ENCODE data around the gene EMP1. TPM values are rescaled to one million over a fixed set of nuclear protein-coding genes. Genes with fewer than 3 reads are reported as not detected.
"Not testable (repeated sequence)": the region's sequence is repeated elsewhere in the genome, so short reads cannot be mapped to it uniquely, and the experiment has no call there.

Gene EMP1
- total RNA-seq, 2 donors from 2014 or later = 265 to 667 TPM

DNA sequence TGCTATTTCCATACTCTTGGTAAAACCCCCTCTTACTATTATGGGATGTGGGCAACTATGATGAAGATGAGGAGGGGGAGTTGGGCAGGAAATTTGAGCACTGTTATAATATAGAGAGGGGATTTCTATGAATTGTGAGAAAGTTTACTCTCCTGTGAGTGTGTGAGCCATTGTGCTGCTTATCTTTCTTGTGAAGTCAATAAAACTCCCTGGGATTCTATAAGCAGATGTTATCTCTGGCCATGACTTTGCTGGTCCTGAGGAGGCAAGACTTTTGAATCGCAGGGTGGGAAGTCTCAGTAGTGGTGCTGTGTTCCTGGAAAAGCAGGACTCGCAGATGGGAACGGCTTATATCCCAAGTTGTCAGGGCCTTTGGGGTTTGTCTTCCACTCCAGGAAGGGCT, 62.2 kb downstream of the EMP1 start:
- TF ChIP-seq, protein P1, sequence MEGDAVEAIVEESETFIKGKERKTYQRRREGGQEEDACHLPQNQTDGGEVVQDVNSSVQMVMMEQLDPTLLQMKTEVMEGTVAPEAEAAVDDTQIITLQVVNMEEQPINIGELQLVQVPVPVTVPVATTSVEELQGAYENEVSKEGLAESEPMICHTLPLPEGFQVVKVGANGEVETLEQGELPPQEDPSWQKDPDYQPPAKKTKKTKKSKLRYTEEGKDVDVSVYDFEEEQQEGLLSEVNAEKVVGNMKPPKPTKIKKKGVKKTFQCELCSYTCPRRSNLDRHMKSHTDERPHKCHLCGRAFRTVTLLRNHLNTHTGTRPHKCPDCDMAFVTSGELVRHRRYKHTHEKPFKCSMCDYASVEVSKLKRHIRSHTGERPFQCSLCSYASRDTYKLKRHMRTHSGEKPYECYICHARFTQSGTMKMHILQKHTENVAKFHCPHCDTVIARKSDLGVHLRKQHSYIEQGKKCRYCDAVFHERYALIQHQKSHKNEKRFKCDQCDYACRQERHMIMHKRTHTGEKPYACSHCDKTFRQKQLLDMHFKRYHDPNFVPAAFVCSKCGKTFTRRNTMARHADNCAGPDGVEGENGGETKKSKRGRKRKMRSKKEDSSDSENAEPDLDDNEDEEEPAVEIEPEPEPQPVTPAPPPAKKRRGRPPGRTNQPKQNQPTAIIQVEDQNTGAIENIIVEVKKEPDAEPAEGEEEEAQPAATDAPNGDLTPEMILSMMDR (IDR thresholded peaks at IDR 0.05) = no peak
- Histone ChIP-seq H3K4me1 (no peaks in the 10 kb centered on the region), H3K9me3 (no peaks in the 10 kb centered on the region), H3K36me3 (no peaks in the 10 kb centered on the region), H3K9ac (ENCODE audit: low read depth in 2 of 2, low read length in 2 of 2) (no peak overlapping the region), H3K27me3 (no peaks in the 10 kb centered on the region), H3K27ac (no peak overlapping the region), H3K4me3 (no peak overlapping the region)
- DNase-seq = no peak
- intact Hi-C loops (cut with DNase I) = loop anchor here (5.0 kb wide), 1 partner anchor 909 kb away; no protein-coding TSS in a partner anchor

DNA sequence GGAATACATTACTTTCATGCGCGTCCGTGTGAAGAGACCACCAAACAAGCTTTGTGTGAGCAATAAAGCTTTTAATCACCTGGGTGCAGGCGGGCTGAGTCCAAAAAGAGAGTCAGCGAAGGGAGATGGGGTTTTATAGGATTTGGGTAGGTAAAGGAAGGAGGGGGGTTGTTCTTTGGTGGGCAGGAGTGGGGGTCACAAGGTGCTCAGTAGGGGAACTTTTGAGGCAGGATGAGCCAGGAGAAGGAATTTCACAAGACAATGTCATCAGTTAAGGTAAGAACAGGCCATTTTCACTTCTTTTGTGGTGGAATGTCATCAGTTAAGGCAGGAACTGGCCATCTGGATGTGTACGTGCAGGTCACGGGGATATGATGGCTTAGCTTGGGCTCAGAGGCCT, 63.1 kb downstream of the EMP1 start:
- intact Hi-C loops (cut with DNase I) = loop anchor here (5.0 kb wide), 1 partner anchor 908 kb away; no protein-coding TSS in a partner anchor
- H3K36me3 ChIP-seq; H3K9me3 ChIP-seq; H3K4me3 ChIP-seq; H3K27ac ChIP-seq; H3K9ac ChIP-seq (ENCODE audit: low read depth in 2 of 2, low read length in 2 of 2); H3K27me3 ChIP-seq; H3K4me1 ChIP-seq; DNase-seq: not testable (repeated sequence)

DNA sequence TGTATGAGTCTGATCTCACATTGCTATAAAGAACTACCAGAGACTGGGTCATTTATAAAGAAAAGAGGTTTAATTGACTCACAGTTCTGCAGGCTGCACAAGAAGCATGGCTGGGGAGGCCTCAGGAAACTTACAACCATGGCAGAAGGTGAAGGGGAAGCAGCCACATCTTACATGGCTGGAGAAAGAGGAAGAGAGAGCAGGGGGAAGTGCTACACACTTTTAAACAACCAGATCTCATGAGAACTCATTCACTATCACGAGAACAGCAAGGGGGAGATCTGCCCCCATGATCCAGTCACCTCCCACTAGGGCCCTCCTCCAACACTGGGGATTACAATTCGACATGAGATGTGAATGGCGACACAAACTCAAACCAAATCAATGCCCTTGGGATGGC, 71.3 kb downstream of the EMP1 start:
- H3K9me3 ChIP-seq; H3K36me3 ChIP-seq; H3K27me3 ChIP-seq; H3K9ac ChIP-seq (ENCODE audit: low read depth in 2 of 2, low read length in 2 of 2); intact Hi-C loops (cut with DNase I); H3K4me1 ChIP-seq; H3K27ac ChIP-seq; H3K4me3 ChIP-seq; DNase-seq: not testable (repeated sequence)

DNA sequence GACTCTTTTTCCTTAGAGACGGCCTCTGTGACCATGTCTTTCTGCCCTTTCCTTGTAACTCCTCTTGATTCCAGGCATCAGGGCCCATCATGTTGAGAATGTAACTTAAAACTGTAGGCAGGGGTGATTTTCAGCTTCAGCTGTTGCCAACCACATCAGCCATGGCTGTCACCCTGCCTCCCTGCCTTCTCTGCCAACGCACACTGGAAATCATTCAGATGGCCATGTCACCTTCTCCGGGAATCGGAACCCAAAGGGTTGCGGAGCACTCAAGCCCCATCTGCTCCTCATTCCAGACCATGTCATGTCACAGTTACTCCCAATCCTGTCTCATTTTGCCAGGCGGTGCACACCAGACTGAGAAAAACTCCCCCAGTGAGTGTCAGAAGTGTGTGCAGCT, 72.1 kb downstream of the EMP1 start:
- no peak for DNase-seq
- Histone ChIP-seq H3K4me3 (no peak overlapping the region), H3K27me3 (no peaks in the 10 kb centered on the region), H3K36me3 (no peaks in the 10 kb centered on the region), H3K9ac (ENCODE audit: low read depth in 2 of 2, low read length in 2 of 2) (no peak overlapping the region), H3K4me1 (no peaks in the 10 kb centered on the region), H3K9me3 (no peaks in the 10 kb centered on the region), H3K27ac (no peak overlapping the region)
- intact Hi-C loops (cut with DNase I) = no loop called here
- TF ChIP-seq, protein P1 (IDR thresholded peaks at IDR 0.05) = no peak

Other genes with a start within 250 kb of the EMP1 start
- under 1 TPM in 1 of 2 donors, not detected in 1; 0.27 TPM for gene GPRC5D, start 244.6 kb upstream of the EMP1 start, total RNA-seq
- 10 to 100 TPM; 40.9 to 61.9 TPM for gene HEBP1, start 196.5 kb upstream of the EMP1 start, total RNA-seq
- 1 to 10 TPM; 1.5 to 2.0 TPM for gene FAM234B, start 152.3 kb upstream of the EMP1 start, total RNA-seq
- gene GSG1, start 93.1 kb upstream of the EMP1 start, total RNA-seq = not detected

All from colonic mucosa (tissue), 4 donors.